NCI-H2227 treated with DMSO at 0.1 percent for 48 hours (cell line): ENCODE results near the gene KDM4C.

ENCODE experiments used
- DNase-seq: peaks from one replicate; lab custom pipeline; 2025; lab: John Stamatoyannopoulos, UW

The KDM4C gene

DNA sequence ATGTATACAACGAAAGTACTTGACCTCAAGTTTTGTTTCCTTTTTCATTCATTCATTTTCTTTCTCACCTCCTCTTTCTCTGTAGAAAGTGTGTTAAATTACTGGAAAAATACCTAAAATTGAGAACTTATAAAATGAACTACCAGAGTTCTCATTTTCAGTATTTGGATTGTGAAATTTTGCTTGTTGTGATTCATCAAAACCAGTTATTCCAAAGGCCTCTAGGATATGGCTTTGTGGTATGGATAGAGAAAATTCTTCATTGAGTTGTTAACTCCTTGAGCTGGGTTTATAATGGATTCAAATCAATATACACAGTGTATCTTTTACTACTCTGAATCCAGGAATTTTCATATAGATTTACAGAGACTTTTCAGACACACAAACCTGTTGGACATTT is 287.6 kb downstream of the KDM4C start:
- no peak for DNase-seq

DNA sequence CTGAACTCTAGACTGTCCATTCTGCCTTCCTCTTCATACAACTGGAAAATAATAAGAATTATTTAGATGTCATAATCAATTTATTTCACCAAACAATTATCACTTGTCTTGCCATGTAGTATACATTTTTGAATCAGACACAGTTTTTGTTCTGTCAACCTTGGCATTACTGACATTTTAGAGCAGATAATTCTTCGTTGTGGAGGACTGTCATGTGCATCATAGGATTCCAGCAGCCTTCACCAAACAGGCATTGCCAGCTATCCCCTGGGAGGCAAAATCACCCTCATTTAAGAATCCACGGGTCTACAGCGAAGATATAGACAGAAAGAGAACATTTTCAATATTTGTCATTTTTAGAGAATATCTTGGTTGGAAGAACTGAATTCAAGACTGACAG is 293.9 kb downstream of the KDM4C start:
- no peak for DNase-seq

DNA sequence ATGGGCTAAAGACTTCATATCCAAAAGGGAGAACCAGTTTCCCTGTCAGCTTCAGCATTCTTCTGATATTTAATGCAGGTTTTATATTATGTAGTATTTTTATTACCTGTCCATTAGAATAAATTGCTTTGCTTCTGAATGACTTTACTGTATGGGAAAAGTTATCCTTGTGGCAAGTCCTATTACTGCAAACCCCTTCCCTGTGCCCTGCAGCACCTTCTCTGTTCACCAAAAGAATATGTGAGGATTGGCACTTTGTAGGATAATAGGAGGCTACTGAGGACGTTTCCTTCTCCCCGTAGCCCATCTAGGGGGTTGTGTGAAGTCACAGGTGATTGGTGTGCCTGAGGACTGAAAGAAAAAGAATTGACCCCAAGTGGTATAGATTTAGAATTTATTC is 296.1 kb downstream of the KDM4C start:
- no peak for DNase-seq

DNA sequence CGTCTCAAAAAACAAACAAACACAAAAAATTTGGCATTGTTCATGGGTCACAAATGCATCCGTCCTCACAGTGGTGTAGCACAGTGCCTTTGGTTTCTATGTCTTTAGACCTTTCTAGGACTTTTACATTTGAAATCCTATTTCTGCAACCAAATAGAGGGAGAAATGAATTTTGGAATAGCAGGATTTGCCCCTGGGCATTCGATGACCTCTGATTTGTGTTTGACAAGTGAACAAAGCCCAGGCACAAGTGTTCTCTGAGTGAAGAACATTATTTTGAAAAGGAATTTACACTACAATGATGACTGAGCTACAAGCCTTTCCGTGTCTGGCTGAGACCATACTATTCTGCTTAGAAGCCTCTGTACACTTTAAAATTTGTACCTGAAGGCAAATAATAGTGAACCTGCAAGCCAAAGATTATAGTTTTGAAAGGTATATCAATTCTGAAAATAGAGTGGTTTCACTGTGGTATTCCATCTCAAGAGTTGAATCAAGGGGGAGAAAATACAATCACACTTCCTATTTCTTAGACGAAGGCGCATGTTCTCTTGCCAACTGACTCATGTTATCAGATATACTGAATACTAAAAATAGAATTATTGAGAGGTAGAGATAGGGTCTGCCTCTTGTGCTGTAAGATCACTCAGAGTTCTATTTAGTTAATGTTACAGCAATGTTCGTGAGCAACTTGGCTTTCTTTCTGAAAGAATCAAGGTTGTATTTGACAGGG is 297.6 kb downstream of the KDM4C start:
- DNase-seq: no peak

- no peak for DNase-seq
Observed at GRCh38 chr9:7056254-7056653, 298.5 kb downstream of the KDM4C start.

DNA sequence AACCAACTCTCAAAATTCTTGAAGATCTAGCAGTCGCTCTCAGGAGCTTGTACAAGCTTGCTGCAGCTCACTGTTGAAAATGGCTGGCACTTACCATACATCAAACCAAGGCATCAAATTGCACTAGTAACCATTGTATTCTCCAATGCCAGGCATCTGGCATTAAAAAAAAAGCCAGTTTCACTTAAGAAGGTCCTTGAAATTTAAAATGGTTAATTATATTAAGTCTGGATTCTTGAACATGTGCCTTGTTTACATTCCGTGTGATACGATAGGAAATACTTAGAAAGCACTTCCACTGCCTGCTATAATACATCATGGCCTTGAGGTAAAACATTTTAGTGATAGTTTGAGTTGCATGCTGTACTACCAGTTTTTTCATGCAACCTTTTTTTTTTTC is 300.7 kb downstream of the KDM4C start:
- DNase-seq: no peak

DNA sequence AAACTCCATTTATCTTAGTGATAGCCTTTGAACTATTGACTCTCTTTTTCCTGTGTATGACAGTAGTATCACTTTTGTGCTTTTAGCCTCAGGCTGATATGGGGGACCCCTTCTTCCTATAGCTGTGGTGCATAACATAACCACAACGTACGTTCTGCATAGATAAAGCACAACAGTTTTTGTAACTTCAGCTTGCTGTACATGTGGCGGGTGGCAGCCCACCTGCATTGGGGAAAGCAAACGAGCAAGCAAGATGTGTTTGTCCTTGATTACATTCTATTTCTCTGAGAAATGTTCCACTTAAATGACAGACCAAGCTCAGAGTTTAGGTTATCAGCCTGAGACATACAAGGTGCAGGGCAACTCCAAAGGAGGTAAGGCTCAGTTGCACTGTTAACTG is 309.4 kb downstream of the KDM4C start:
- DNase-seq: no peak

- DNase-seq: no peak
Observed at GRCh38 chr9:7071916-7072315, 314.1 kb downstream of the KDM4C start.

GRCh38 chr9:7073706-7074105 is 315.9 kb downstream of the KDM4C start:
- DNase-seq: no peak

- DNase-seq: no peak
Observed at GRCh38 chr9:7075154-7075553, 317.4 kb downstream of the KDM4C start.

DNA sequence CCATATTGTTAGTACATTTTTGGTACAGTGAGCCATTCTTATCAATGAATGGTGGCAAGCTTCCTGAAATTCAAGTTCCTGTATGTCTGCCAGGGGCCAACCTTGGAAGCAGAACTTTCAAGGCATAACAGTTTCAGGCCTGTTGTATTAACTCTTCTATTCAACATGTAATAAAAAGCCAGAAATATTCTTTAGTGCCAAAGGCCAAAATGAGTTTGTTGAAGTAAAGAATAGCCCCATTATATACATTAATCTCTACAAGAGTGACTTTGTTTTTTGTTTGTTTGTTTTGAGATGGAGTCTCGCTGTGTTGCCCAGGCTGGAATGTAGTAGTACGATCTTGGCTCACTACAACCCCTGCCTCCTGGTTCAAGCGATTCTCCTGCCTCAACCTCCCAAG is 321.3 kb downstream of the KDM4C start:
- DNase-seq: no peak

DNA sequence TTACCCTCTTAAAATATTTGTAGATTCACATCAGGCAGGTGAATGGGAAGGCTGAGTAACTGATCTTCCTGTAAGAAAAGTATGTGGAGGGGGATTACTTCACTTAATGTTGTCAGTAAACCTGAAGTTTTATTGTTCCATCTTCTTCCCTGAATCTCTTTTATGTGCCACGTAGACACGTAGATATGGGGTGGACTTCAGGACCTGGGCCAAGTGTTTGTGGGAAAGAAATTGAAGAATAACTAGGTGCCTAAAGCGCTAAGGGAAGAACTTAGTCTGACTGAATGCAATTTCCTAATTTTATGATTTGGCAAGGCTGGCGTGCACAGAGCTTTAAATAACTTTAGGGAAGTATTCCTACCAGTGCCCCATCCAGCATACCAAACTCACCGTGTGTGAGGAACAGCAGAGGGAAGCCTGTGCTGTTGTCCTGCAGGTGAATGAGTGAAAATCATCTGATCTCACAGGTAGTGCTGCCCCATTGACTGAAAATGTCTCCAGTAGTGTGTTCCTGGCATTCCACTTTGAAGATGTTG is 323.4 kb downstream of the KDM4C start:
- DNase-seq: no peak

GRCh38 chr9:7083192-7083591 is 325.4 kb downstream of the KDM4C start:
- DNase-seq: no peak

- DNase-seq: peak; percentile 17
Observed at GRCh38 chr9:7085357-7085756, 327.6 kb downstream of the KDM4C start.

DNA sequence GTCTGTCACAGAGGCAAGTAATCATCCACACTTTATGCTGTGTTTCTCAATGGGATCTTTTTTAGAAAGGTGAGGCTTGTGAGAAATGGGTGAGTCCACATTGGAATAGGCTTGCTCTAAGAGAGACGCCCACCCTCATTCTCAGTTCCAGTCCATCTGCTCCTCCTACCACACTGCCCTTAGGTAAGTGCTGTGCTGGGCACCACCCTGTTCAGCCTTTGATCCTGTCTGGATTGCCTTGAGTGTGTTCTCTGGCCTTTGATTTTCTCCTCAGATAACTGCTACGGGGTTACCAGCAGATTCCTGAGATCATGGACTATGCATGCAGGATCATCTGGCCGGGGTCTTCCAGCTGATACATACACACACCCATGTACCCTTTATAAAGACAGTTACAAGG is 328.6 kb downstream of the KDM4C start:
- no peak for DNase-seq

GRCh38 chr9:7088611-7089010 is 330.8 kb downstream of the KDM4C start:
- no peak for DNase-seq

DNA sequence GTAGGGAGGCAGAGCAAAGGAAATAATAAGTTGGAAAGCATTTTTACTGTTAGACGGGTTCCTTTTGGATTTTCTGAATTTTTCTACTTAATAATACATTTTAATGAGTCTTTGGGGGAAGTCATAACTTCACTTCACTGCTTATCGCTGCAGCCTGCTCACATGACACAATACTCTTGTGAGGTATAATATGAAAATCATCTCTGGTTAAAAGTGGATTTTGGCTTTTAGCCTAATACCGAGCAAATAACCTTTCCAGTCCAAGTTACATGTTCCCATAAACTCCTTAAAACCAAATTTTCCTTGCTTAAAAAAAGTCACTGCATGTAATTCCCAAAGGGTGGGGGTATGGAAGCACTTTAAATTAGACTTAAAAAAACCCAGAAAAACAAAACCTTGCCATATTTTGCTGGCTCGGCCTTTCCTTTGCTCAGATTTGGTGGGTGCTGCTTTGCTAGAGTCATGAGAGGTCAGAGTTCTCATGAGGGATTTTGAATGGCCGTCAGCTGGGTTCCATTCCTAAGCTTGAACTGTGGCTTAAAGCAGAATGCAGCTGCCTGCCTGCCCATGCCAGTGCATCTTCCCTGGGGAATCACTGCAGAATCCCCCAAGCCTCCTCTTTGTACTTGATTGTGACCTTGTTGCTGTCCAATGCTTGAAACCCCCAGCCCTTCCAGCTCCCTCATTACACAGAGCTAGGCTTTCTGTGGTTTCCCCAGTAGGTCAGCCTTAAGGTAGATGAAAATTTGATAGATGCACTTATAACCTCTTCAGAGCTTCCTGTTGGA is 331.8 kb downstream of the KDM4C start:
- no peak for DNase-seq

DNA sequence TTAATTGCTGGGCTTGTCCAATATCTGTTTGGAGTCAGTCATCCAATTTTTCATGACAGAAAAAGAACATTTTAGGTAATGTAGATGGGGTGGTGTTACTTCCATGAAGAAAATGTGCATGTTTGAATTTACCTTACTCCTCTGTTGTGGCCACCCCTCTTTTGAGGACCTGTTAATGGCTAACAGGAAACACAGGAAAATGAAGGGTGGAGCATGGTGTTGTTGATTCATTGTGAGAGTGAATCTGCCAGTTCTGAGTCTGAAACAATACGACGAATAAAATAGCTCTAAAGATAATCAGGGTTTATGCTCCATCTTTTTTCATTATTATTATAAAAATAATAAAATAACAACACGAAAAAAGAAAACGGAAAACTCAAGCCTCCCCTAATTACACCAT is 335.3 kb downstream of the KDM4C start:
- no peak for DNase-seq

DNA sequence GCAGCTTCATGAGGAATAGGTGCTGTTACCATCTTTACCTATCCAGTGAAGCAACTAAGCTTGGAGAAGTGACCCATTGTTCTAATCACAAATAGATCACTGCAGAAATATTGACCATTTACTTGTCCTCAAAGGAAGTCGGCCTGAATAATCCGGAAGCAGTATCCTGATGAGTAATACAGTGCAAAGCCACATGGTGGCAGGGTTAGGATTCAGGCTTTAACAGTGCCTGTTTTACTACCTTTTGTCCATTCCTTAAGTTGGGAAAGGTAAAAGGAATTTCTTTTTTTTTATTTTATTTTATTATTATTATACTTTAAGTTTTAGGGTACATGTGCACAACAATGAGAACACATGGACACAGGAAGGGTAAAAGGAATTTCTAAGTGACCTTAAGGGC is 336.3 kb downstream of the KDM4C start:
- no peak for DNase-seq

DNA sequence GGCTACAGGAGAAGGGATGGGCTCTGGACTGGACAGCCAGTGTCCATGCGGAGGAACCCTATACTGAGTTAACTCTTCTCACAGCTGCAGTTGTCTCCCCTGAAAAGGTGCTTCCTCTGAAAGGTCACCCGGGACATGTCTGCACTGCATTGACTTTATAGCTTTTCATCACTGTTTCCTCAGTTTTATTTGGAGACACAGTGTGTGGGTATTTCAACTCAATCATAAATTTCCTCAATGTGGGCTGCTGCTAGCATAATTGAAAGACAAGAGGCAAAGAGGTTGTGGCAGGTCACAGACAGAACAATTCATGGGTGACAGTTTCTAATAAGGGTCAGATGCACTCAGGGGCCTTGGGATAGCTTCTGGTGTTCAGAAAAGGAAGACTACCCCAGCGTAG is 336.8 kb downstream of the KDM4C start:
- DNase-seq: no peak

- no peak for DNase-seq
Observed at GRCh38 chr9:7095058-7095457, 337.3 kb downstream of the KDM4C start.

GRCh38 chr9:7097040-7097715 is 339.4 kb downstream of the KDM4C start:
- no peak for DNase-seq
